Hematopoietic multipotent progenitor cell treated with erythropoietin and hydrocortisone succinate and interleukin-3 and kit ligand, for 17 days (in vitro differentiated cells): ENCODE measurements around the gene NLRP4.
A peak's percentile ranks its signal among the peaks of the same experiment; 100 is the strongest.

Source experiments
- DNase-seq: peaks from one replicate; pipeline ENCODE4 v3.0.0-alpha.2; 2015; ENCODE audit warnings: low spot score

Gene NLRP4, protein sequence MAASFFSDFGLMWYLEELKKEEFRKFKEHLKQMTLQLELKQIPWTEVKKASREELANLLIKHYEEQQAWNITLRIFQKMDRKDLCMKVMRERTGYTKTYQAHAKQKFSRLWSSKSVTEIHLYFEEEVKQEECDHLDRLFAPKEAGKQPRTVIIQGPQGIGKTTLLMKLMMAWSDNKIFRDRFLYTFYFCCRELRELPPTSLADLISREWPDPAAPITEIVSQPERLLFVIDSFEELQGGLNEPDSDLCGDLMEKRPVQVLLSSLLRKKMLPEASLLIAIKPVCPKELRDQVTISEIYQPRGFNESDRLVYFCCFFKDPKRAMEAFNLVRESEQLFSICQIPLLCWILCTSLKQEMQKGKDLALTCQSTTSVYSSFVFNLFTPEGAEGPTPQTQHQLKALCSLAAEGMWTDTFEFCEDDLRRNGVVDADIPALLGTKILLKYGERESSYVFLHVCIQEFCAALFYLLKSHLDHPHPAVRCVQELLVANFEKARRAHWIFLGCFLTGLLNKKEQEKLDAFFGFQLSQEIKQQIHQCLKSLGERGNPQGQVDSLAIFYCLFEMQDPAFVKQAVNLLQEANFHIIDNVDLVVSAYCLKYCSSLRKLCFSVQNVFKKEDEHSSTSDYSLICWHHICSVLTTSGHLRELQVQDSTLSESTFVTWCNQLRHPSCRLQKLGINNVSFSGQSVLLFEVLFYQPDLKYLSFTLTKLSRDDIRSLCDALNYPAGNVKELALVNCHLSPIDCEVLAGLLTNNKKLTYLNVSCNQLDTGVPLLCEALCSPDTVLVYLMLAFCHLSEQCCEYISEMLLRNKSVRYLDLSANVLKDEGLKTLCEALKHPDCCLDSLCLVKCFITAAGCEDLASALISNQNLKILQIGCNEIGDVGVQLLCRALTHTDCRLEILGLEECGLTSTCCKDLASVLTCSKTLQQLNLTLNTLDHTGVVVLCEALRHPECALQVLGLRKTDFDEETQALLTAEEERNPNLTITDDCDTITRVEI

DNA sequence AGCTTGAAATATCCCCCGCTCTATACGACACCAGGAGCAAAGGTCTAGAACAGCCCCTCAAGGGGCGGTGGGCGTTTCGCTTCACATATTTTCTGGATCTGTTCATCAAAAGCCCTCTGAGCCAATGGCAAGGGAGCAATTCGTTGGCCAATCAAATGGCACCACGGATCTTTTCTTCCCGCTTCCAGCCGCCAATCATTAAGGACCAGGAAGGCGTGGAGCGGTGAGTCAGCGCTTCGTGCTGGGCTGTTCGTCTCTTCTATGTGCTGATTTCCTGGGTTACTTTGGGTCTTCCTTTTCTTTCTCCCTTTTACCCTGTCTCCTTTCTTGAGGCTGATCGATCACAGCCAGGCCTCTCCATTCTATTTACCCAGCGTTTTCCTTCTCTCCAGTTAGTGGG is at the start of gene NLRP4:
Gene NLRP4, plus strand, starts transcription at position 201 of the 400 bp plus-strand sequence. CDS start 15,541 bp downstream, outside the sequence.
- DNase-seq, result no peak

DNA sequence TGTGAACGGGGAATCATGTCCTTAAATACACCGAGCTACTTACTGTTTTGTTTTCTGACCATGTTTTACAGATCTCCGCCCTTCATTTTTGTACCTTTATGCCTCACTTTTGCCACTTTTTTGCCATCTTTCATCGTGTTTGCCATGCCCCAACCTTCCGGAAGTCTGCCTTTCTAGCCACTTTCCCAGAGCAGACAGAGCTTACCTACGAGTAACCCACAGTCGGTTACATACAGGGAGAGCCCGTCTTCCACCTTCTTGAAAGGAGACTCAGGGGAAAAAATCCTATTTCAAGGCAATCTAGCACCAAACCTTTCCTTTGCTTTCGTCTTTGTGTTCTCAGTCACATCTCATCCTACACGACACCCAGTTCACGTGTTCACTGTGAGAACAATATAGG is 41.3 kb upstream of the NLRP4 start:
- no peak for DNase-seq

DNA sequence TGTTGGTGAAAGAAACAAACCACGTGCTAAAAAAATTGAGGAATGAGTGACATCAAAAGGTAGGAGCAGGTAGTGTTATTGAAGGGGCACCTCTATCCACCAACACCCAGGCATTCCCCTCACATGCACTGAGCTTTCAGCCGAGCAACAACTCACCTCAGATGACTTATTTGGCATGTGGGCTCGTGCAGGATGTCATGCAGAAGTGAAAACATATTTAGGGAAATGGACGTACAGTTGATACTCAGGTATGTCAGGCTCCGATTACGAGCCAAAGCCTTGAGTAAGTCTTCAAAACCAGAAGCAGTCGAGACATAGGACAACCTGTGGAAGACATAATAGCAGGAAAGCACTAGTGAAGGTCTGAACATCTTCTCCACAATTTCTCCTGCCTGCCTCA is 34.9 kb upstream of the NLRP4 start:
- DNase-seq, result no peak

DNA sequence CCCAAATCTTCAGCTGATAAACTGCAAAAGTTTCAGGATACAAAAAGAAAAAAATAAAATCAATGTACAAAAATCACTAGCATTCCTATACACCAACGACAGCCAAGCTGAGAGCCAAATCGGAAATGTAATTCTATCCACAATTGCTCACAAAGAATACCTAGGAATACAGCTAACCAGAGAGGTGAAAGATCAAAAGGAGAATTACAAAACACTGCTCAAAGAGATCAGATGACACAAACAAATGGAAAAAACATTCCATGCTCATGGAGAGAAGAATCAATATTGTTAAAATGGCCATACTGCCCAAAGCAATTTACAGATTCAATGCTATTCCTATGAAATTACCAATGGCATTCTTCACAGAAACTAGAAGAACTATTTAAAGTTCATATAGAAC is 34.1 kb upstream of the NLRP4 start:
- no peak for DNase-seq

DNA sequence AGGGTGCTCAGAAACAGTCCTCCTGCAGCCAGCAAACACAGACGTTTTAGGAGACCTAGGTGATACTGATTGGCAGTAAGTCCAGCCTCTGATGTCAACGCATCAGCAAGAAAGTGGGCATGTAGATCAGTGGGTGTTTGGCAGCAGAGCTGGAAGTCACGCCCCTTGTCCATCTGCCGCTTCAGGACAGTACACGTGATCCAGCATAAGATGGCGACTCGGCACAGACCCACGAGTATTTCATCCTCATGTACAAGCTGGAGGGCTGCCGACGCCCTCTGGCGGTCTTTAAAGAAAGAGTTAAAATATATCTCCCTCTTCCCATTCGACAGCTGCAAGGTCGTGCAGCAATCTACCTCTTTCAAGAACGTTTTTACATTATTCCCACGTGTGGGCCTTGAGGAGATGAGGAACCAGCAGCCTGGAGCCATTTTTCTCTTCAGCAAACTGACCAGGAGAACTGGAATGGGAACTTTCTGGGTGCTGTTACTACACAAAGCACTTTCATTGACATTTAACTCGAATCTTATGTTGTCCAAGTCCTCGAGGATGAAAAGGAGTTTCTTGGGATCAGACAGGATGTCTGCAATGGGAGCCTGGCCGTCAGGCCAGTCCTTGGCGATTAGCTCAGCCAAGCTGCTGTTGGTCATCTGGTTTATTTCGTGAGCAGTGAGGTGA is 26.8 kb upstream of the NLRP4 start:
- DNase-seq, result peak; percentile 11

DNA sequence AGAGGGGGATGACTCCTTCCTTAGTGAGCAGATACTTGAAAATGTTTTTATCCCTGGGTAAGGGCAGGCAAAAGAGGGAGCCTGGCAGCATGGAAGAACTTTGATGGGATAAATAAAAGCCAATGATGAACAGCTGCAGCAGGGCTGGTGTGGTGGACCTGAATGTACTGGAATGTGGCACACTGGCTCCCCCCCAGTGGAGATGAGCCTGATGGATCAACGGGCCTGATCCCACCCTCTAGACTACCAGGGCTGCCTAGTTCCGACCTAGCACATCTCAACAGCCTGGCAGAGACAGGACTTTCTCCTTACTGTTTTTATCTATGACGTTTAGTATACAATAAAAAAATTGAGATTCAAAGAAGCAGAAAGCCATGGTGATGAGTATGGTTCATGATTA is 25.0 kb upstream of the NLRP4 start:
- DNase-seq, result no peak

DNA sequence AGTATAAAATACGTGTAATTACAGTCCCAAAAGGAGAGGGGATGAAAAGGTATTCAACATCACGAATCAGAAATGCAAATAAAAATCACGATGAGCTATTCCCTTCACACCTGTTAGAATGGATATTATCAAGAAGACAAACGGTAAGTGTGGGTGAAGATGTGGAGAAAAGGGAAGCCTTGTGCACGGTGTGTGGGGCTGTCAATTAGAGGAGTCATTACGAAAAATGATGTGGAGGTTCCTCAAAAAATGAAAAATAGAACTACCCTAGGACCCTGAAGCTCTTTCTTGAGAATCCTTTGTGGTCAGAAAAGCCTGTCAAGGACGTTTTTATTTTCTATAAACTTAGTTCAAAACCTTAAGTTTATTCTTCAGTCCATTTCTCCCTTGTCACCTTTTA is 23.9 kb upstream of the NLRP4 start:
- DNase-seq, result no peak

DNA sequence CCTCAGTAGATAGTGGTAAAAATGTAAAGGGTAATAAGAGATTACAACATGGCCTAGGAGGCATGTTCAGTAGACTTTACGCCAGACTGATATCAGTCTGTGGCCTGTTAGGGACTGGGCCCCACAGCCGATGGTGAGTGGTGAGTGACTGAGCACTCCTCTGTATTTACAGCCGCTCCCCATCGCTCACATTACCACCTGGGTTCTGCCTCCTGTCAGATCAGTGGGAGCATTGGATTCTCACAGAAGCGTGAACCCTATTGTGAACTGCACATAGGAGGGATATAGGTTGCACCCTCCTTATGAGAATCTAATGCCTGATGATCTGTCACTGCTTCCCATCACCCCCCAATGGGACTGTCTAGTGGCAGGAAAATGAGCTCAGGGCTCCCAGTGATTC is 22.4 kb upstream of the NLRP4 start:
- DNase-seq, result no peak

DNA sequence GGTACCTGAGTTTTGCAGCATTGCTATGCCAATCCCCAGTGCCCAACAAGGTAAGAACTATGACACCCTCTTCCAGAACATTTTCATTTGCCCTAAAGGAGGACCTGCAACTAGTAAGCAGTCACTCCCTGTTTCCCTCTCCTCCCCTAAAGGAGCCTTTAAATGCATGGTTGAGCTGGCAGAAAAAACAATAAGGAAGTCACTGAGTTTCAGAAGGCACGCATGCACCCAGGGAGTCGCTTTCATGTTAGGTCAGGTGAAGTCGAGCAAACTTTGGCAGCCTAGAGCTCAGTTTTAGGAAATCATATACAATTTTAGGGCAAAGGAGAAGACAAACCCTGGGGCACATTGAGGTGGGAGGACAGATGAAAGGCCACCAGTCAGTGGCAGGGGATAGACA is 16.3 kb upstream of the NLRP4 start:
- no peak for DNase-seq

DNA sequence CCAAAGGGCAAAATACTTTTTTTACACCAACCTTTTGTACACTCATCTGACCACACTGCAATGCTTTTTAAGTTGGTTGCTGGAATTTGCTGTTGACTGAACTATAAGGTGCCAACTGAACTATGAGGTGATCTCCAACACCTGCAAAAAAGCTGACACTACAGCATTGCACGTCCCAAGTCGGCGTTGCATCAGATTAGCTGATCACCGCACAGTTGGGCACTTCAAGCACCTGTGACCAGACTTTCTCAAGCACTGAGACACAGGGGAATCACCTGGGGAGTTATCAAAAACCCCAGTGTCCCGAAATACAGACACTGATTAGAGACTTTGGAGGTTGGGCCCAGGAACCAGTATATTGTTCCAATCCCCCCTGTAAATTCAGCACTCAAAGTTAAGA is 5.7 kb upstream of the NLRP4 start:
- DNase-seq, result no peak

DNA sequence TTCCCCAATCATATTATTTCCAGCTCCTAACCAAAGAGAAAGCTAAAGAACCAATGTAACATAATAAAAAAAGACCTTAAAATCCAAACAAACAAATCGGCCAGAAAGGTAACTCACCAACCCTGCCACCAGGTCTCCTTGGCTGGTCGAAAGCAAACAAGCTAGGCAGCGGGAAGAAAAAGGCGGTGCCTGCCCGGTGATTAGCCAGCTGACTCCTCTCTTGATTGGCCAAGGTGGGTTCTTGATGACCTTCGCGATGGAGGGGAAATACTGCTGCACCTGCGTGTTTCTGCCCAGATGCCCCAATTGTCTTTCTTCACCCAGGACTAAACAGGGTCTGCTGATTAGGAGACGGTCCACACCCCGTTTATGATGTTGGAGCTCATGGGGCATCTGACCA is 4.5 kb upstream of the NLRP4 start, which contains the start of gene NLRP11:
Gene NLRP11, minus strand, starts transcription at position 154 of the 400 bp plus-strand sequence. CDS start 13,825 bp downstream, outside the sequence.
- DNase-seq, result no peak

DNA sequence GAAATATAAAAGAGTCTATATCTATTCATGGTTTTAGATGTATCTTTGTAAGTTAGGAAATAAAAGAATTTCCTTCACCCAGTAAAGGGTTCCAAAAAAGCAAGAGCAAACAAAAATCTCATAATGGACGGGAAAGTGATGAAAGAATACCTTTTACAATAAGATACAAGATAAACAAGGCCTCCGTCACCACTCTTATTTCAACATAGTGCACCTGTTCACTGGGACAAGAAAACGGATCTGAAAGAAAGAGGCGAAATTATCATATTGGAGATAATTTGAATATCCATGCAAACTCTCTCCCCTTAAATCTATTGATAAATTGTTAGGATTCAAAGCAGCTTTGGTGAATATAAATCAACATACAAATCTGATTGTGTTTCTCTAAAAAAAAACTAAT is 3.7 kb upstream of the NLRP4 start:
- DNase-seq, result no peak

DNA sequence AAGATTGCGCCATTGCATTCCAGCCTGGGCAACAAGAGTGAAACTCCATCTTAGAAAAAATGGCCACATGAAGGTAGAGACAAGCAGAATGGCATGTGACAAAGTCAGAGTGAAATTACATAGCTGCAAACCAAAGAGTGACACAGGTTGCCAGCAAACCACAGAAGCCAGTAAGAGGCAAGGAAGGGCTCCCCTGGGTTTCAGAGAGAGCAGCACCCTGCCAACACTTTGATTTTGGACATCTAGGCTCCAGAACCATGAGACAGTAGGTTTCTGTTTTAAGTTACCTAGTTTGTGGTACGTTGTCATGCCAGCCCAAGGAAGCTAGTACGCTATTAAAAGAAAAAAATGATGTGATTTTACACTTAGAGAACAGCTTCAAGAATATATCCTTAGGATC is 1.9 kb downstream of the NLRP4 start:
- no peak for DNase-seq

DNA sequence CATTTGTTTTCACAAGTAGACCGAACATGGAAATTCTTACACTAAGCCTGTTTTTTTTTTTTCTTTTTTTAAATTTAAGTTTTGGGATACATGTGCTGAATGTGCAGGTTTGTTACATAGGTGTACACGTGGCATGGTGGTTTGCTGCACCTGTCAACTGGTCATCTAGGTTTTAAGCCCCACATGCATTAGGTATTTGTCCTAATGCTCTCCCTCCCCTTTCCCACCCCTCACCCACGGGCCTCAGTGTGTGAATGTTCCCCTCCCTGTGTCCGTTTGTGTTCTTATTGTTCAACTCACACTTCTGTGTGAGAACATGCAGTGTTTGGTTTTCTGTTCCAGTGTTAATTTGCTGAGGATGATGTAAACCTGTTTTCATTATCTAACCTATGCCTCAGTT is 2.6 kb downstream of the NLRP4 start:
- no peak for DNase-seq

DNA sequence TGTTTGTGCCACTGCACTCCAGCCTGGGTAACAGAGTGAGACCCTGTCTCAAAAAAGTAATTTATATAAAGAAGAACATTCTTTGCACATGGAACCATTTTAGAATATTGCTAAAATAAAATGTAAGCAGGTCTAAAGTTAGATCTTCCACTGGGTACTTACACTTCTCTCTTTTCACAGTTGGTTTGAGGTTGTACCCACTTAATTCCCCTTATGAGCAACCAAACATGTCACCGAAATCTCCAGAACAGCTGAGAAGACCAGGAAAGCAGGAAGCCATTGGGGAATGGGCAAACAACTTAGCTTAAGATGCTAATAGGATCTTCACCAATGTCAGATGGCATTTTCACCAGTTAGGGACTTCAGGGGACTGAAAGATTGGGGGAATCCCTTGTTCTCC is 18.8 kb downstream of the NLRP4 start:
- no peak for DNase-seq

DNA sequence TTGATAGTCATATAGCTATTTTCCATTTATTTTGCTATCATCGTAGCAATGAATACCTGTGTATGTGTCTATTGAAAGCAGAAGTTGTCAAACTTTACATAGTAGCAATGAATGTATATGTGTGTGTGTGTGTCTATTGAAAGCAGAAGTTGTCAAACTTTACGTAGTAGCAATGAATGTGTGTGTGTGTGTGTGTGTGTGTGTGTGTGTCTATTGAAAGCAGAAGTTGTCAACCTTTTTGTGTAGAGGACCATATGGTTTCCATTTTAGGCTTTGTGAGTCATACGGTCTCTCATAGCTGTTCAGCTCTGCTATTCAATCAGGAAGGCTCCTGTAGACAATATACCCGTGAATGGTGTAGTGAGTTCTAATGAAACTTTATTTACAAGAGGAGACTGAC is 20.8 kb downstream of the NLRP4 start:
- no peak for DNase-seq

DNA sequence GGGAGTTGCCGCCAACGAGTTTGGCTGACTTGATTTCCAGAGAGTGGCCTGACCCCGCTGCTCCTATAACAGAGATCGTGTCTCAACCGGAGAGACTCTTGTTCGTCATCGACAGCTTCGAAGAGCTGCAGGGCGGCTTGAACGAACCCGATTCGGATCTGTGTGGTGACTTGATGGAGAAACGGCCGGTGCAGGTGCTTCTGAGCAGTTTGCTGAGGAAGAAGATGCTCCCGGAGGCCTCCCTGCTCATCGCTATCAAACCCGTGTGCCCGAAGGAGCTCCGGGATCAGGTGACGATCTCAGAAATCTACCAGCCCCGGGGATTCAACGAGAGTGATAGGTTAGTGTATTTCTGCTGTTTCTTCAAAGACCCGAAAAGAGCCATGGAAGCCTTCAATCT is 21.6 kb downstream of the NLRP4 start:
- no peak for DNase-seq

DNA sequence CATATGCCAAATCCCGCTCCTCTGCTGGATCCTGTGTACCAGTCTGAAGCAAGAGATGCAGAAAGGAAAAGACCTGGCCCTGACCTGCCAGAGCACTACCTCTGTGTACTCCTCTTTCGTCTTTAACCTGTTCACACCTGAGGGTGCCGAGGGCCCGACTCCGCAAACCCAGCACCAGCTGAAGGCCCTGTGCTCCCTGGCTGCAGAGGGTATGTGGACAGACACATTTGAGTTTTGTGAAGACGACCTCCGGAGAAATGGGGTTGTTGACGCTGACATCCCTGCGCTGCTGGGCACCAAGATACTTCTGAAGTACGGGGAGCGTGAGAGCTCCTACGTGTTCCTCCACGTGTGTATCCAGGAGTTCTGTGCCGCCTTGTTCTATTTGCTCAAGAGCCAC is 22.1 kb downstream of the NLRP4 start:
- no peak for DNase-seq

DNA sequence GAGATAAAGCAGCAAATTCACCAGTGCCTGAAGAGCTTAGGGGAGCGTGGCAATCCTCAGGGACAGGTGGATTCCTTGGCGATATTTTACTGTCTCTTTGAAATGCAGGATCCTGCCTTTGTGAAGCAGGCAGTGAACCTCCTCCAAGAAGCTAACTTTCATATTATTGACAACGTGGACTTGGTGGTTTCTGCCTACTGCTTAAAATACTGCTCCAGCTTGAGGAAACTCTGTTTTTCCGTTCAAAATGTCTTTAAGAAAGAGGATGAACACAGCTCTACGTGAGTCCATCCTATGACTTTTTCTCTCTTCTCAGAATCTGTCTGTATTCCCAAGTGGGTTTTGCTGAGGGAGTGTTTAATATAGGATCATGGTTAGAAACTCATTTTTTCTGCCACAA is 22.6 kb downstream of the NLRP4 start:
- DNase-seq, result no peak

DNA sequence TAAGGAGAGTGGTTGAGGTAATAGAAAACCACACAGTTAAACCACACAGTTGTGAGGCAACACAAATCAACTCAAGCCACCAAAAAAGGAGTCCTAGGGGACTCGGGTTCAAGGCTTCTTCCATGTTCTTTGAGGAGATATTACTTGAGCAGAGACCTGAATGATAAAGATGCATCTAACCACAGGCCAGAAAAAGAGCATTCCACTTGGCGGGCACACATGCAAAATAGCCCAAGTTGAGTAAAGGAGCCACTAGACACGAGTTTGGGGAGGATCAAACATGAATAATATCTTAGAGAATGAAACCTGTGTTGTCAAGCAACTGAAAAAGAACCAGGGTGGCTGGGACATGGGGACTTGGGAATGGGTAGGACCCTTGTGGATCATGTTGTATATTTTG is 30.2 kb downstream of the NLRP4 start:
- DNase-seq, result no peak

DNA sequence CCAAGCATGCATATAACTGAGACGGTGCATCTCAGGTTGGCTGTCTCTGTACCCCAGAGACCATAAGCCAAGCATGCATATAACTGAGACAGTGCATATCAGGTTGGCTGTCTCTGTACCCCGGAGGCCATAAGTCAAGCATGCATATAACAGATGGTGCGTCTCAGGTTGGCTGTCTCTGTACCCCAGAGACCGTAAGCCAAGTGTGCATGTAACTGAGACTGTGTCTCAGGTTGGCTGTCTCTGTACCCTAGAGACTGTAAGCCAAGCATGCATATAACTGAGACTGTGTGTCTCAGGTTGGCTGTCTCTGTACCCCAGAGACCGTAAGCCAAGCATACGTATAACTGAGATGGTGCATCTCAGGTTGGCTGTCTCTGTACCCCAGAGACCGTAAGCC is 30.8 kb downstream of the NLRP4 start:
- DNase-seq, result no peak

DNA sequence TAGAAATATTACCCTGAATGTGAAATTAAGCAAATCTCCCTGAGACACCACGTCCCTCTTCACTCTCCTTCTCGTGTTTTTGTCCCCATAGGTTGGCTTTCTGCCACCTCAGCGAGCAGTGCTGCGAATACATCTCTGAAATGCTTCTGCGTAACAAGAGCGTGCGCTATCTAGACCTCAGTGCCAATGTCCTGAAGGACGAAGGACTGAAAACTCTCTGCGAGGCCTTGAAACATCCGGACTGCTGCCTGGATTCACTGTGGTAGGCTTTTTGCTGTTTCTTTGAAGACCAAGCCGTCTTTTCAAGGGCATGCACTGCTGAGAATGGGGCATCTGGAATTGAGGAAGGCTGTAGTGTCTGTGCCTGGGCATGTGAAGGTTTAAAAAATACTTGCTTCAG is 34.4 kb downstream of the NLRP4 start:
- DNase-seq, result no peak
